HG02759 (cell line): ENCODE results near the gene UROC1.

Experiments used
- ATAC-seq: cut with Tn5 transposase; IDR thresholded peaks from one replicate; pipeline ENCODE4 v1.9.1; 2021; ENCODE audit warnings: mild to moderate bottlenecking, moderate library complexity; ENCODE audit not compliant: unreplicated experiment

UROC1 gene

GRCh38 chr3:126464997-126465396 is 52.6 kb downstream of the UROC1 start:
- ATAC-seq: no peak

- no peak for ATAC-seq
Observed at GRCh38 chr3:126464494-126464893, 53.1 kb downstream of the UROC1 start.

- no peak for ATAC-seq
Observed at GRCh38 chr3:126464093-126464492, 53.5 kb downstream of the UROC1 start.

GRCh38 chr3:126463521-126463920 is 54.1 kb downstream of the UROC1 start:
- ATAC-seq: no peak

- no peak for ATAC-seq
Observed at GRCh38 chr3:126461450-126462070, 56.0 kb downstream of the UROC1 start.

GRCh38 chr3:126460381-126460780 is 57.2 kb downstream of the UROC1 start:
- ATAC-seq: no peak

GRCh38 chr3:126459763-126460127 is 57.8 kb downstream of the UROC1 start:
- ATAC-seq: no peak

GRCh38 chr3:126459111-126459762 is 58.3 kb downstream of the UROC1 start:
- no peak for ATAC-seq

GRCh38 chr3:126456766-126457388 is 60.7 kb downstream of the UROC1 start:
- no peak for ATAC-seq

GRCh38 chr3:126456211-126456610 is 61.4 kb downstream of the UROC1 start:
- no peak for ATAC-seq

- no peak for ATAC-seq
Observed at GRCh38 chr3:126454437-126455198, 63.0 kb downstream of the UROC1 start.

- no peak for ATAC-seq
Observed at GRCh38 chr3:126454025-126454424, 63.5 kb downstream of the UROC1 start.

- no peak for ATAC-seq
Observed at GRCh38 chr3:126452213-126452612, 65.4 kb downstream of the UROC1 start.

GRCh38 chr3:126451511-126451910 is 66.1 kb downstream of the UROC1 start:
- no peak for ATAC-seq

GRCh38 chr3:126450744-126451143 is 66.8 kb downstream of the UROC1 start:
- ATAC-seq: no peak

GRCh38 chr3:126450219-126450618 is 67.4 kb downstream of the UROC1 start:
- ATAC-seq: no peak

- ATAC-seq: no peak
Observed at GRCh38 chr3:126449621-126450051, 67.9 kb downstream of the UROC1 start.

- ATAC-seq: no peak
Observed at GRCh38 chr3:126448893-126449180, 68.7 kb downstream of the UROC1 start.

- ATAC-seq: no peak
Observed at GRCh38 chr3:126448136-126448892, 69.3 kb downstream of the UROC1 start.

GRCh38 chr3:126447456-126448106 is 70.0 kb downstream of the UROC1 start:
- no peak for ATAC-seq

GRCh38 chr3:126446791-126447190 is 70.8 kb downstream of the UROC1 start:
- no peak for ATAC-seq
